Hepatic stellate cell (primary cell): ENCODE measurements around the gene SKAP2.
"Not testable (repeated sequence)": the region's sequence is repeated elsewhere in the genome, so short reads cannot be mapped to it uniquely, and the experiment has no call there.

Source experiments
- DNase-seq: peaks from one replicate; pipeline ENCODE4 v3.0.0; 2011; ENCODE audit warnings: low spot score

The SKAP2 gene

GRCh38 chr7:26857506-26858240 lies 6.7 kb downstream of the SKAP2 start:
- no peak for DNase-seq

GRCh38 chr7:26857170-26857505 lies 7.3 kb downstream of the SKAP2 start:
- DNase-seq, result no peak

DNA sequence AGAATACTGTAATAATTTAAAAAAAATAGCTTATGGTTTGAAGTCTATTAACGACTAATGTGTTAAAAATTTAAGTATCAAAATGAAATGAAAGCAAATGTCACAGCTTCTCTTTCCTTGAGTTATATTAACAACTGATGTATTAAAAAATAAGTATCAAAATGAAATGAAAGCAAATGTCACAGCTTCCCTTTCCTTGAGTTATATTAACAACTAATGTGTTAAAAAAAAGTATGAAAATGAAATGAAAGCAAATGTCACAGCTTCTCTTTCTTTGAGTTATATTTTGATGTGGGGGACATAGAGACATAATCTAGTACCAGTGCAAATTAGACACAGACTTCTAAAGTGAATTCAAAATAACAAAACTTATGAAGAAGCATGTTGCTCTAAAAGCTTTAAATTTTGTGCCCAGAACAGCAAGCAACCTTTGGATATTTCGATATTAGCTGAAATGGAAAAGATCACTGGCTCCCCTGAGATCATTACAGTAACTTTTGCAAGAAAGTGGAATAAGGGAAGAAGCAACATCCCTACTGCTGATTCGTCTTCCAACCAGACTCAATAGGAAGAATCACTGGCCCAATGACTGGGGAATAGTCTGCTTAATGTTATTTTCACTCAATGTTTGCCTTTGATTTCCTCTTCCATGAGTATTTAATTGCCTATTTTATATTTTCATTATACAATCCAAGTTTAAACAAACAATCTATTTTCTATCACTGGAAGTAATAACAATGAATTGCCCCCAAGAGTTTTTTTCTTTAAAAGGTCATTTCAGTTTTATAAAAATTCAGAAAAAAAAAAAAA lies 8.0 kb downstream of the SKAP2 start:
- DNase-seq, result no peak

GRCh38 chr7:26854876-26855855 lies 9.2 kb downstream of the SKAP2 start:
- no peak for DNase-seq

- DNase-seq, result peak; percentile 17
Measured at GRCh38 chr7:26853788-26854393, 10.5 kb downstream of the SKAP2 start.

DNA sequence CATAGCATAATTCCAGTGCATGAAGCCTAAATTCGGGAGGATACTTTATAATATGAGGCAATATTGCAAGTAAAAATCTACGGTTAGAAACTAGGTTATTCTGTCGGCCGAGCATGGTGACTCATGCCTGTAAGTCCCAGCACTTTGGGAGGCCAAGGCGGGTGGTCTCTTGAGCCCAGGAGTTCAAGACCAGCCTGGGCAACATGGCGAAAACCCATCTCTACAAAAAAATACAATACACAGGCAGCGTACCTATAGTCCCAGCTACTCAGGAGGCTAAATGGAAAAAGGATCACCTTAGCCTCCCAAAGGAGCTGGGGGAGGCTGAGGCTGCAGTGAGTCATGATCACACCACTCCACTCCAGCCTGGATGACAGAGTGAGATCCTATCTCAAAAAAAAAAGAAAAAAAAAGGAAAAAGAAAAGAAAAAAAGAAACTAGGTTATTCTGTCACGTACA lies 14.2 kb downstream of the SKAP2 start:
- DNase-seq, result no peak

DNA sequence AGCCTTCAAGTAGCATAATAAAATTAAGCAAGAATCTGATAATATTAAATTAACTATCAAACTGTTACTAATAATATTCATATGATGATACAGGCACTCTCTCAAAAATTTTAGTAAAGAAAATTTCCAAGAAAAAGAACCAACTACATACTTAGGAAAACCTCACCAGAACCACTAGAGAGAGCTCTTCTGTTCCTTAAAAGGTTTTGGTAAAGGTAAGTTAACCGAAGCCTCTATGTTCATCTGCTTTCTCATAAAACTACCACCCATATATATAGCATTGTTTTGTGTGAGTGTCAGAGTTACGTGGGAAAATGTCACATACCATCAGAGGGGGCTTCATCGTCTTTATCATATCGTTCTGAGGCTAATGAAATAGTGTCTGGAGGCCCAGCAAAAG lies 20.7 kb downstream of the SKAP2 start:
- DNase-seq, result no peak

DNA sequence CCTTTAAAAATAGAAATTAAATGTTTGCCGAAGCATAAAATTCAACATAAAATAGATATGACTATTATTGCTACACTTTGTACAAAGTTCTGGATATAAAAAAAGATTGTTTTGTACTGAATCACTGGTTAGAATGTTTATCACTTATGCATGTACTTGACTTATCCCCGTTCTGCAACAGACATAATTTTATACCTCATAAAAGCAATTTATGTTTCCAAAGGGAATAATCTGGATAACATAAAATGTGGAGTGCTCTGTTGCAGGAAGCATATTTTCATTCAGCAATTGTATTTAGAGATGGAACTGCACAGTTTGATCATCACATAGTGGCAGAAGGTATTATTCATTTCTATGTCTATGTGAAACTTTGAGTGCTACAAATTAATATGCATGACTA lies 21.5 kb downstream of the SKAP2 start:
- DNase-seq, result no peak

- DNase-seq, result no peak
Measured at GRCh38 chr7:26841003-26841739, 23.2 kb downstream of the SKAP2 start.

DNA sequence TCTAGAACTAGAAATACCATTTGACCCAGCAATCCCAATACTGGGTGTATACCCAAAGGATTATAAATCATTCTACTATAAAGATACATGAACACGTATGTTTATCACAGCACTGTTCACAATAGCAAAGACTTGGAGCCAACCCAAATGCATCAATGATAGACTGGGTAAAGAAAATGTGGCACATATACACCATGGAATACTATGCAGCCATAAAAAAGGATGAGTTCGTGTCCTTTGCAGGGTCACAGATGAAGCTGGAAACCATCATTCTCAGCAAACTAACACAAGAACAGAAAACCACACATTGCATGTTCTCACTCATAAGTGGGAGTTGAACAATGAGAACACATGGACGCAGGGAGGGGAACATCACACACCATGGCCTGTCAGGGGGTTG lies 27.6 kb downstream of the SKAP2 start:
- DNase-seq, result not testable (repeated sequence)

DNA sequence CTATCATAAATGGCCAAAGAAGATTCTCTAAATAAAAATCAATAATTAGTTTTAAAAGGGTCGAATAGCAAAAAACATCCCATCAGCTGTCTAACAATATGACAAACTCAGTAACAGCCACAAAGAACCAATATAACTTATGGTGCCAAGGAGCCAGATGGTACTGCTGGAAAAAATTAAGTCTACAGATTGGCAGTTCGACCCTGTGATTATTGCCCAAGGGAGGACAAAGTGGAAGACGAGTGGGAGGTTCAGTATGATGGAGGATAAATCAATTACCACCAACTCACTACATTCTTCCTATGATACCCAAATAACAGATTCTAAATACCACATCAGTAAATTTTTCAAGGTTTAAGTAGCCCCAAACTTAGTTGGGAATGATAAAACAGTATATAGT lies 49.0 kb downstream of the SKAP2 start:
- no peak for DNase-seq

- peak; percentile 11 for DNase-seq
Measured at GRCh38 chr7:26813432-26813831, 51.0 kb downstream of the SKAP2 start.

- no peak for DNase-seq
Measured at GRCh38 chr7:26794541-26794940, 69.8 kb downstream of the SKAP2 start.

DNA sequence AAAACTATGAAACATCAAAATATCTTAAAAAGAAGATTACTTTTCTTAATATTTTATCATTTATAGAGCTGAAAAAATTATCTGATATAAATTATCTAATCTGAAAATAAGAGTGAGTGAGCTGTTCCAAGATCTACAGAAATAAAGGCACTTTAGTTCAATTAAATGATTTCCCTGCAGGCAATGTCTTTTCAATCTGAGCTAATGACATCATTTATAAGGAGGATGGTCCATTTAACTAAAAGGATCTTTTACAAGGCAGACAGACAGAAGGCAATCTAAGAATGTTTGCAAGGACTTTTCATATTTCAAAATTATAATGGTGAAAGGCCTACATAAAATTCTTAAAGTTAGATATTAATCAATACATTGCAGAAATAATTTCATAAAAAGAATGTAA lies 71.8 kb downstream of the SKAP2 start:
- DNase-seq, result no peak

GRCh38 chr7:26792006-26792405 lies 72.4 kb downstream of the SKAP2 start:
- DNase-seq, result no peak

GRCh38 chr7:26789481-26790184 lies 74.8 kb downstream of the SKAP2 start:
- no peak for DNase-seq

- DNase-seq, result no peak
Measured at GRCh38 chr7:26787701-26788100, 76.7 kb downstream of the SKAP2 start.

- DNase-seq, result no peak
Measured at GRCh38 chr7:26784118-26784517, 80.3 kb downstream of the SKAP2 start.

DNA sequence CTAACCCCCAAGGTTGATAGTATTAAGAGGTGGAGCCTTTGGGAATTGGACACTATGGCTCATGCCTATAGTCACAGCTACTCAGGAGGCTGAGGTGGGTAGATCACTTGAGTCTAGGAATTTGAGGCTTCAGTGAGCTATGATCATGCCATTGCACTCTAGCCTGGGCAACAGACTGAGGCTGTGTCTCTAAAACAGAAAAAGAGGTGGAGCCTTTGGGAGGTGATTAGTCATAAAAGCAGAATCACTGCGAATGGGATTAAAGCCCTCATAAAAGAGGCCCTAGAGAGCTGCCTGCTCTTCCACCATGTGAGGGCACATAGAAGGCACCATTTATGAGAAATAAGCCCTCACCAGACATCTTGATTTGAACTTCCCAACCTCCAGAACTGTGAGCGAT lies 81.9 kb downstream of the SKAP2 start:
- no peak for DNase-seq

DNA sequence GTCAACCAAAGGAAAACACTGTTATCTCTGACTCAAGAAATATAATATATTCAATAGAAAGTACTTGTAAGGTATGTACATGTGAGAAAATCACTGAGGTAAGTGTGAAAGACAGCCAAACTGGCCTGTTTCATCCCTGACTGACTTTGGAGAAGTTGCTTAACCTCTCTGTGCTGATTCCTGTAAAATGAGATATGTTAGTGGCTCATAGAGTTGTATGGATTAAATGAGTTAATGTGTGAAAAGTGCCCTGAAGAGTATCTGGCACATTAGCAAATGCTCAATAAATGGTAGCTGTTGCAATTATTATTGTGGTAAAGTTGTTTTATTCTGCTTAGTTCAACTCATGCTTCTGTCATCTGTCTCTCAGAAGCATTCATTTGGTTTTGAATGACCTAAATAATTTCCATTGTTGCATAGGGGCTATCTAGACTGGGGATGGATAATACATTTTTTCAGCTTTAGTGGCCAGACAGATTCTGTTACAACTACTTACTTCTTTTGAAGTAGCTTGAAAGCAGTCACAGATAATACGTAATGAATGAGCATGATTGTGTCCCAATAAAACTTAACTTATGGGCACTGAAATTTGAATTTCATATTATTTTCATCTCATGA lies 84.3 kb downstream of the SKAP2 start:
- no peak for DNase-seq
